Ammon's horn (tissue), 1 donor: Measurements from ENCODE around the gene PAK5.

ENCODE experiments used
- DNase-seq: peaks from one replicate; pipeline ENCODE4 v3.0.0-alpha.2; 2016; ENCODE audit warnings: low spot score

PAK5 gene

GRCh38 chr20:9517297-9518162, 321.3 kb downstream of the PAK5 start:
- DNase-seq, result no peak

GRCh38 chr20:9516234-9516871, 322.5 kb downstream of the PAK5 start:
- peak; percentile 26 for DNase-seq

- no peak for DNase-seq
Observed at GRCh38 chr20:9515741-9516233, 323.1 kb downstream of the PAK5 start.

GRCh38 chr20:9515214-9515585, 323.7 kb downstream of the PAK5 start:
- DNase-seq, result peak; percentile 34

- DNase-seq, result peak; percentile 60
Observed at GRCh38 chr20:9514461-9515213, 324.2 kb downstream of the PAK5 start, which contains the start of gene LAMP5. LAMP5 (plus strand) TSS chr20:9514590; CDS start chr20:9514853, 263 bp downstream.

GRCh38 chr20:9514072-9514460, 324.8 kb downstream of the PAK5 start:
- peak; percentile 53 for DNase-seq

- DNase-seq, result no peak
Observed at GRCh38 chr20:9510911-9511310, 328.0 kb downstream of the PAK5 start.

GRCh38 chr20:9509246-9509645, 329.6 kb downstream of the PAK5 start:
- no peak for DNase-seq

- no peak for DNase-seq
Observed at GRCh38 chr20:9508696-9509178, 330.1 kb downstream of the PAK5 start.

- no peak for DNase-seq
Observed at GRCh38 chr20:9508240-9508661, 330.6 kb downstream of the PAK5 start.

GRCh38 chr20:9507544-9508239, 331.2 kb downstream of the PAK5 start:
- no peak for DNase-seq

- DNase-seq, result peak; percentile 16
Observed at GRCh38 chr20:9506964-9507369, 331.9 kb downstream of the PAK5 start.

GRCh38 chr20:9506280-9506821, 332.5 kb downstream of the PAK5 start:
- DNase-seq, result no peak

GRCh38 chr20:9503526-9504245, 335.2 kb downstream of the PAK5 start:
- peak; percentile 56 for DNase-seq

- no peak for DNase-seq
Observed at GRCh38 chr20:9501473-9501872, 337.4 kb downstream of the PAK5 start.

GRCh38 chr20:9500121-9500520, 338.8 kb downstream of the PAK5 start:
- DNase-seq, result peak; percentile 61

GRCh38 chr20:9499126-9499899, 339.6 kb downstream of the PAK5 start:
- DNase-seq, result no peak

GRCh38 chr20:9498322-9498721, 340.6 kb downstream of the PAK5 start:
- no peak for DNase-seq

- DNase-seq, result no peak
Observed at GRCh38 chr20:9496155-9496554, 342.7 kb downstream of the PAK5 start.

- DNase-seq, result no peak
Observed at GRCh38 chr20:9495701-9496100, 343.2 kb downstream of the PAK5 start.
